ENCODE measurements around the gene CDK5RAP3. TPM values are rescaled to one million over a fixed set of nuclear protein-coding genes. Genes with fewer than 3 reads are reported as not detected.

Gene CDK5RAP3
- total and polyA plus RNA-seq, 2 of the 13 experiments (the other 11 are each of a cell fraction or from before 2014, with no cell fraction given) = 128 to 154 TPM

DNA sequence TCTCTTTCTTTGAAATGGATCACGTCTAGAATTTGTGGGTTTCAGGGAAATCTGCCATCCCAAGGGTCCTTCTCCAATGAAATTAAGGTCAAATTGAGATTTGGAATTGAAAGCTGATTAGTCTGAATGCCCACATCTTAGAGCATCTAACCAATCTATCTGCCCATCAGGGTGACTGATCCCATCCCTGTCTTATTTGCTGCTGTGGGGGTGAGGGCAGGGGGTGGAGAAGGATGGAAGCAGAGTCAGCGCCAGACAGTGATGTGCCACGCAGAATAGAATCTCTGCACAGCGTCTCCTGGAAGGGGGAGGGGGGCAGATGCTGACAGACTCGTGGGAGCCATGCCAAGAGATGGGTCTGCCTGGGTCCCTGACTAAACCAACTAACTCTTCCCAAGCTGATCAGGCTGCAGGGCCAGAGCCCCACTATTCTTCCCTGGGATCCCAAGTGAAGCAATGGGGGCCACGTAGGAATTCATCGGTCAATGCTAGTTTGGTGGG lies 32.1 kb downstream of the CDK5RAP3 start:
- H3K27ac ChIP-seq (ENCODE audit: extremely low read length, insufficient read depth, low read length) = no peak overlapping the region
- ATAC-seq (no peak), DNase-seq (ENCODE audit: low spot score) (no peak), FAIRE-seq (no peak)
- H3K79me2 ChIP-seq (ENCODE audit: insufficient read depth, low read length) = no peaks in the 10 kb centered on the region
- peaks cover 2 to 32% of the 10 kb centered on the region in 2 experiments; a peak in 4 of 5 replicates for H3K27me3 ChIP-seq (ENCODE audit: control insufficient read depth in 1 of 2, insufficient read depth in 2 of 2, low read length in 2 of 2)
- no peaks in the 10 kb centered on the region for H4K20me1 ChIP-seq (ENCODE audit: insufficient read depth, low read length)
- H3K4me2 ChIP-seq (ENCODE audit: low read depth, low read length) = 0 out of 2 replicates have a peak overlapping the region, but pooled peaks have one; percentile 1
- in situ Hi-C loops (cut with HindIII; ENCODE audit: extremely low pct_ligation_motif_present, low pct_unique_long_range_greater_than_20kb) = no loop called here
- peaks cover 13% of the 10 kb centered on the region for H3K4me1 ChIP-seq (ENCODE audit: insufficient read depth, low read length)
- H3K9ac ChIP-seq (ENCODE audit: insufficient read depth, low read depth, low read length) = no peak overlapping the region
- ChIA-PET CTCF (ENCODE audit: low intra/inter-chr PET ratio, low total read pairs) (no interaction called here), POLR2A (interaction anchor here (1.0 kb wide), 1 partner anchor 45 kb away, joined by 3 read pairs; the partner anchor contains the start of gene NFE2L1)
- intact Hi-C loops (cut with micrococcal nuclease; ENCODE audit: unreplicated experiment) = no loop called here
- H3K36me3 ChIP-seq (replicated peaks in 1 of 2; ENCODE audit: control insufficient read depth in 1 of 2, insufficient read depth in 2 of 2, low read length in 2 of 2) = no peaks in the 10 kb centered on the region
- no peaks in the 10 kb centered on the region for H3K9me3 ChIP-seq (ENCODE audit: low read length)
- H3K4me3 ChIP-seq (replicated peaks in 1 of 3; ENCODE audit: insufficient read depth in 1 of 3, low read depth in 2 of 3, low read length in 3 of 3) = no peak overlapping the region
- 74% methylated on average over 7 of the region's 7 CpGs for WGBS (ENCODE audit: low lambda C conversion rate)
- TF ChIP-seq MXD4 (CRISPR knock-in tag; IDR thresholded peaks at IDR 0.05) (no peak), HOXD1 (CRISPR knock-in tag; IDR thresholded peaks at IDR 0.05) (no peak), YY1 (IDR thresholded peaks at IDR 0.05; ENCODE audit: insufficient read depth, insufficient replicate concordance, low read depth, low read length) (no peak), SMARCC2 (IDR thresholded peaks at IDR 0.05) (no peak), ZBTB20 (CRISPR knock-in tag; IDR thresholded peaks at IDR 0.05; ENCODE audit: borderline replicate concordance, low read depth) (no peak), ZFYVE20 (CRISPR knock-in tag; IDR thresholded peaks at IDR 0.05; ENCODE audit: borderline replicate concordance, low read depth) (no peak), ZNF207 (IDR thresholded peaks at IDR 0.05; ENCODE audit: borderline replicate concordance) (no peak), ZNF850 (CRISPR knock-in tag; conservative IDR thresholded peaks at IDR 0.05) (no peak), ZNF274 (CRISPR knock-in tag; IDR thresholded peaks at IDR 0.05) (no peak), SP2 (CRISPR knock-in tag; IDR thresholded peaks at IDR 0.05) (no peak), ZNF562 (CRISPR knock-in tag; IDR thresholded peaks at IDR 0.05; ENCODE audit: borderline replicate concordance) (no peak)
- BruUV-seq (replicated peaks) = no TSS peak
- H2AFZ ChIP-seq (ENCODE audit: low read length) = no peak overlapping the region
